HG02938 (cell line): Measurements from ENCODE around the gene SUSD6.
A peak's percentile ranks its signal among the peaks of the same experiment; 100 is the strongest.
"Not testable (repeated sequence)": the region's sequence is repeated elsewhere in the genome, so short reads cannot be mapped to it uniquely, and the experiment has no call there.

ENCODE experiments used
- ATAC-seq: cut with Tn5 transposase; IDR thresholded peaks from one replicate; pipeline ENCODE4 v1.9.1; 2021; ENCODE audit warnings: mild to moderate bottlenecking, moderate library complexity; ENCODE audit not compliant: unreplicated experiment

Gene SUSD6

GRCh38 chr14:69587389-69587788, 24.0 kb upstream of the SUSD6 start:
- ATAC-seq, result no peak

- ATAC-seq, result no peak
Observed at GRCh38 chr14:69591317-69591716, 20.1 kb upstream of the SUSD6 start.

GRCh38 chr14:69593018-69593677, 18.2 kb upstream of the SUSD6 start:
- ATAC-seq, result no peak

- ATAC-seq, result no peak
Observed at GRCh38 chr14:69594846-69595245, 16.6 kb upstream of the SUSD6 start.

- ATAC-seq, result no peak
Observed at GRCh38 chr14:69595336-69595735, 16.1 kb upstream of the SUSD6 start.

- not testable (repeated sequence) for ATAC-seq
Observed at GRCh38 chr14:69599431-69599830, 12.0 kb upstream of the SUSD6 start.

- no peak for ATAC-seq
Observed at GRCh38 chr14:69600304-69600891, 11.0 kb upstream of the SUSD6 start.

GRCh38 chr14:69605738-69606137, 5.7 kb upstream of the SUSD6 start:
- no peak for ATAC-seq

GRCh38 chr14:69606258-69607184, 4.9 kb upstream of the SUSD6 start:
- no peak for ATAC-seq

GRCh38 chr14:69610020-69610873, 1.1 kb upstream of the SUSD6 start:
- ATAC-seq, result no peak

- no peak for ATAC-seq
Observed at GRCh38 chr14:69610874-69611171, 573 bp upstream of the SUSD6 start.

GRCh38 chr14:69612014-69612782, 802 bp downstream of the SUSD6 start:
- ATAC-seq, result peak; percentile 1

- no peak for ATAC-seq
Observed at GRCh38 chr14:69612783-69613130, 1.4 kb downstream of the SUSD6 start.

- no peak for ATAC-seq
Observed at GRCh38 chr14:69613312-69614073, 2.1 kb downstream of the SUSD6 start.

- no peak for ATAC-seq
Observed at GRCh38 chr14:69614592-69614991, 3.2 kb downstream of the SUSD6 start.

- ATAC-seq, result no peak
Observed at GRCh38 chr14:69615121-69615495, 3.7 kb downstream of the SUSD6 start.

- ATAC-seq, result peak; percentile 55
Observed at GRCh38 chr14:69615496-69616407, 4.4 kb downstream of the SUSD6 start.

- no peak for ATAC-seq
Observed at GRCh38 chr14:69616408-69616773, 5.0 kb downstream of the SUSD6 start.

GRCh38 chr14:69617796-69618195, 6.4 kb downstream of the SUSD6 start:
- no peak for ATAC-seq
